SK-N-MC (cell line): ENCODE data around the gene ALDH4A1.

Source experiments
- EZH2 ChIP-seq: fragments of 200-600 bp; sonication (generic); IDR thresholded peaks from one replicate; pipeline ENCODE4 v1.6.1; 2017; ENCODE audit warnings: antibody characterized with exemption
- POLR2AphosphoS5 ChIP-seq: IDR thresholded peaks from 2 replicates; pipeline ENCODE4 v1.6.1; 2012; ENCODE audit warnings: mild to moderate bottlenecking, low read depth, low read length, borderline replicate concordance

- TF ChIP-seq EZH2: no peak
- no peak; the same call in 1 of the 2 replicates for TF ChIP-seq POLR2AphosphoS5
Observed at GRCh38 chr1:18869847-18870594, 32.3 kb downstream of the ALDH4A1 start.
